Esophagus squamous epithelium (tissue), 4 donors: Measurements from ENCODE around the gene ZRANB2.

Source experiments
- POLR2A ChIP-seq, 4 donors: fragments of 450-650 bp; IDR thresholded peaks; one replicate each; pipeline ENCODE4 v1.6.1; 2017; ENCODE audit warnings: antibody characterized with exemption in 4 of 4, mild to moderate bottlenecking in 4 of 4, moderate library complexity in 3 of 4
- TF ChIP-seq, protein P1 (sequence below), 6 experiments: fragments of 450-650 bp in 4 of 6; fragments of 200-600 bp in 2 of 6; sonication (generic) in 2 of 6; IDR thresholded peaks; one replicate each; pipeline ENCODE4 v1.5.1; 2016 to 2019; ENCODE audit warnings: antibody characterized with exemption in 6 of 6, mild to moderate bottlenecking in 4 of 6, moderate library complexity in 4 of 6

DNA sequence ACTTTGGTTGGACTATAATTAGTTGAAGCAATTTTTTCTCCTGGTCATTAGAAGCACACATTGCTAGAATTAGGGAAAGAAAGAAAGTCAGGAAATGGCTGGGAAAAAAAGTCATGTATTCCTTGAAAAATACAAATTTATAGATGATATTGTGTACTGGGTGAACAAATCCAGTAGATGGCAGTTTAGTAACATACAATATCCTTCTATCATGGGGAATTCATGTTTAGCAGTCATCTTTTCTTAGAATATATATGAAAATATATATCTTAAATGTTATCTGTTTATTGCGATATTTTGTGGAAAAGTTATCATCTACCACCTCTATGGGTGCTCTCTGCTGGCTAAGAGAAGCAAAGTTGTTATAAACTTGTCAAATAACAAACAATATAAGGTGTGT lies 13.1 kb upstream of the ZRANB2 start:
- TF ChIP-seq, protein P1, sequence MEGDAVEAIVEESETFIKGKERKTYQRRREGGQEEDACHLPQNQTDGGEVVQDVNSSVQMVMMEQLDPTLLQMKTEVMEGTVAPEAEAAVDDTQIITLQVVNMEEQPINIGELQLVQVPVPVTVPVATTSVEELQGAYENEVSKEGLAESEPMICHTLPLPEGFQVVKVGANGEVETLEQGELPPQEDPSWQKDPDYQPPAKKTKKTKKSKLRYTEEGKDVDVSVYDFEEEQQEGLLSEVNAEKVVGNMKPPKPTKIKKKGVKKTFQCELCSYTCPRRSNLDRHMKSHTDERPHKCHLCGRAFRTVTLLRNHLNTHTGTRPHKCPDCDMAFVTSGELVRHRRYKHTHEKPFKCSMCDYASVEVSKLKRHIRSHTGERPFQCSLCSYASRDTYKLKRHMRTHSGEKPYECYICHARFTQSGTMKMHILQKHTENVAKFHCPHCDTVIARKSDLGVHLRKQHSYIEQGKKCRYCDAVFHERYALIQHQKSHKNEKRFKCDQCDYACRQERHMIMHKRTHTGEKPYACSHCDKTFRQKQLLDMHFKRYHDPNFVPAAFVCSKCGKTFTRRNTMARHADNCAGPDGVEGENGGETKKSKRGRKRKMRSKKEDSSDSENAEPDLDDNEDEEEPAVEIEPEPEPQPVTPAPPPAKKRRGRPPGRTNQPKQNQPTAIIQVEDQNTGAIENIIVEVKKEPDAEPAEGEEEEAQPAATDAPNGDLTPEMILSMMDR (IDR thresholded peaks at IDR 0.05): peak in 3 of 6 experiments; percentile 24 to 35 (median 29)
- no peak for TF ChIP-seq POLR2A (IDR thresholded peaks at IDR 0.05)
